ENCODE results near the gene SLC25A23. TPM values are rescaled to one million over a fixed set of nuclear protein-coding genes. Genes with fewer than 3 reads are reported as not detected.

SLC25A23 gene
- polyA plus RNA-seq, 2 of the 4 experiments (the other 2 are of a cell fraction), result 3.3 to 18.2 TPM

DNA sequence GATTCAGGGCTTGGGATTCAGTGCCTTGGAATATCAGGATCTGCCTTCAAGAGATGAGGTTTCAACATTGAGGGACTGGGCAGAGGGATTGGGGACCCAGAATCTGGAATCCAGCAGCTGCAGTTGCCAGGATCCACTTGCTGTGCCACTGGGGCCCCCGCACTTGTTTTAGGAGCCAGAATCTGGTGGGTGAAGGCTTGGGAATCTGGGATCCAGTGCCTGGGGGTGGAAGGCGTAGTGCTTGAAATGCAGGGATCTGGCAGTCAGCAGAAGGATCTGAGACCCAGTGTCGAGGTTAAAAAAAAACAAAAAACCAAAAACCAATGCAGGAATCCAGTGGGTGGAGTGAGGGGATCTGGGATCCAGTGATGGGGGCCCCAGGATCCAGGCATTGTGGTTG, 18.7 kb downstream of the SLC25A23 start:
- TF ChIP-seq ZSCAN20 (CRISPR knock-in tag; IDR thresholded peaks at IDR 0.05) (no peak), EP300 (IDR thresholded peaks at IDR 0.05) (no peak), HEYL (CRISPR knock-in tag; IDR thresholded peaks at IDR 0.05) (no peak), ZFP36 (IDR thresholded peaks at IDR 0.05; ENCODE audit: borderline replicate concordance, partially characterized antibody) (no peak), HOXA7 (CRISPR knock-in tag; IDR thresholded peaks at IDR 0.05) (no peak), KDM1A (IDR thresholded peaks at IDR 0.05; ENCODE audit: low read depth) (no peak), NR3C1 (IDR thresholded peaks at IDR 0.05) (no peak), CHD2 (IDR thresholded peaks at IDR 0.05; ENCODE audit: low read length, partially characterized antibody) (no peak), MAZ (IDR thresholded peaks at IDR 0.05; ENCODE audit: borderline replicate concordance, low read depth, low read length) (no peak), RNF2 (IDR thresholded peaks at IDR 0.05; ENCODE audit: borderline replicate concordance, low read depth) (no peak)
- TF ChIP-seq, protein P1, sequence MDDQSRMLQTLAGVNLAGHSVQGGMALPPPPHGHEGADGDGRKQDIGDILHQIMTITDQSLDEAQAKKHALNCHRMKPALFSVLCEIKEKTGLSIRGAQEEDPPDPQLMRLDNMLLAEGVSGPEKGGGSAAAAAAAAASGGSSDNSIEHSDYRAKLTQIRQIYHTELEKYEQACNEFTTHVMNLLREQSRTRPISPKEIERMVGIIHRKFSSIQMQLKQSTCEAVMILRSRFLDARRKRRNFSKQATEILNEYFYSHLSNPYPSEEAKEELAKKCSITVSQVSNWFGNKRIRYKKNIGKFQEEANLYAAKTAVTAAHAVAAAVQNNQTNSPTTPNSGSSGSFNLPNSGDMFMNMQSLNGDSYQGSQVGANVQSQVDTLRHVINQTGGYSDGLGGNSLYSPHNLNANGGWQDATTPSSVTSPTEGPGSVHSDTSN (IDR thresholded peaks at IDR 0.05), result no peak
- TF ChIP-seq, protein P2, sequence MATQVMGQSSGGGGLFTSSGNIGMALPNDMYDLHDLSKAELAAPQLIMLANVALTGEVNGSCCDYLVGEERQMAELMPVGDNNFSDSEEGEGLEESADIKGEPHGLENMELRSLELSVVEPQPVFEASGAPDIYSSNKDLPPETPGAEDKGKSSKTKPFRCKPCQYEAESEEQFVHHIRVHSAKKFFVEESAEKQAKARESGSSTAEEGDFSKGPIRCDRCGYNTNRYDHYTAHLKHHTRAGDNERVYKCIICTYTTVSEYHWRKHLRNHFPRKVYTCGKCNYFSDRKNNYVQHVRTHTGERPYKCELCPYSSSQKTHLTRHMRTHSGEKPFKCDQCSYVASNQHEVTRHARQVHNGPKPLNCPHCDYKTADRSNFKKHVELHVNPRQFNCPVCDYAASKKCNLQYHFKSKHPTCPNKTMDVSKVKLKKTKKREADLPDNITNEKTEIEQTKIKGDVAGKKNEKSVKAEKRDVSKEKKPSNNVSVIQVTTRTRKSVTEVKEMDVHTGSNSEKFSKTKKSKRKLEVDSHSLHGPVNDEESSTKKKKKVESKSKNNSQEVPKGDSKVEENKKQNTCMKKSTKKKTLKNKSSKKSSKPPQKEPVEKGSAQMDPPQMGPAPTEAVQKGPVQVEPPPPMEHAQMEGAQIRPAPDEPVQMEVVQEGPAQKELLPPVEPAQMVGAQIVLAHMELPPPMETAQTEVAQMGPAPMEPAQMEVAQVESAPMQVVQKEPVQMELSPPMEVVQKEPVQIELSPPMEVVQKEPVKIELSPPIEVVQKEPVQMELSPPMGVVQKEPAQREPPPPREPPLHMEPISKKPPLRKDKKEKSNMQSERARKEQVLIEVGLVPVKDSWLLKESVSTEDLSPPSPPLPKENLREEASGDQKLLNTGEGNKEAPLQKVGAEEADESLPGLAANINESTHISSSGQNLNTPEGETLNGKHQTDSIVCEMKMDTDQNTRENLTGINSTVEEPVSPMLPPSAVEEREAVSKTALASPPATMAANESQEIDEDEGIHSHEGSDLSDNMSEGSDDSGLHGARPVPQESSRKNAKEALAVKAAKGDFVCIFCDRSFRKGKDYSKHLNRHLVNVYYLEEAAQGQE (IDR thresholded peaks at IDR 0.05), result no peak
- DNase-seq (ENCODE audit: low read depth in 1 of 2, low spot score in 1 of 2) (no peak), FAIRE-seq (no peak), ATAC-seq (no peak)
- Histone ChIP-seq H3K4me1 (no peaks in the 10 kb centered on the region), H3K4me2 (no peak overlapping the region), H3K4me3 (no peak overlapping the region), H3K27ac (no peak overlapping the region), H3K9me3 (no peaks in the 10 kb centered on the region)
- CTCF ChIA-PET, result no interaction called here
- POLR2A ChIA-PET, result no interaction called here
- 74% methylated on average over 3 of the region's 3 CpGs for WGBS (ENCODE audit: missing lambda C conversion rate)

DNA sequence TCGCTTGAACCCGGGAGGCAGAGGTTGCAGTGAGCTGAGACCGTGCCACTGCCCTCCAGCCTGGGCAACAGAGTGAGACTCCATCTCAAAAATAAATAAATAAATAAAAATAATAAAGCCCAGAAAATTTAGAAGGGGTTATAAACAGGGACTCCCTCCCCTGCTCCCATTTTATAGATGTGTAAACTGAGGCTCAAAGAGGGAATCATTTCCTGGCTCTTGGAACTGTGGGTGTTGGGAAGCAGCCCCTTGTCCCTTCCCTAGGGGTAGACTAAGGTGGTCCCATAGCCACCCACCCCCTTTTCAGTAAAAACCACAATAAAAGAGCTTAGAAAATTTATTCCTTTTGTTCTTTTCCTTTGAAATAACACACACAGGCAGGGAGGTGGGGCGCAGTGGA, 19.8 kb downstream of the SLC25A23 start:
- WGBS (ENCODE audit: missing lambda C conversion rate), result 77% methylated on average over 3 of the region's 4 CpGs
- ChIA-PET CTCF (interaction anchor here (0.6 kb wide), 1 partner anchor 38 kb away, joined by 4 read pairs; no protein-coding TSS in a partner anchor), POLR2A (no interaction called here)
- ATAC-seq, result no peak
- DNase-seq (ENCODE audit: low read depth in 1 of 2, low spot score in 1 of 2), result no peak
- Histone ChIP-seq H3K9me3 (no peaks in the 10 kb centered on the region), H3K4me1 (no peaks in the 10 kb centered on the region), H3K4me2 (no peak overlapping the region), H3K4me3 (no peak overlapping the region), H3K27ac (no peak overlapping the region)
- no peak for FAIRE-seq
- TF ChIP-seq HOXB5 (CRISPR knock-in tag; IDR thresholded peaks at IDR 0.05) (no peak), RCOR1 (IDR thresholded peaks at IDR 0.05; ENCODE audit: low read depth, low read length) (no peak), JUN (IDR thresholded peaks at IDR 0.05) (no peak), CHD4 (IDR thresholded peaks at IDR 0.05; ENCODE audit: borderline replicate concordance) (no peak), CHD2 (IDR thresholded peaks at IDR 0.05; ENCODE audit: low read length, partially characterized antibody) (no peak), CBX2 (IDR thresholded peaks at IDR 0.05; ENCODE audit: borderline replicate concordance, low read depth) (no peak), RAD21 (conservative IDR thresholded peaks at IDR 0.05 in 1 of 2, IDR thresholded peaks at IDR 0.05 in 1 of 2) (no peak), GATA3 (IDR thresholded peaks at IDR 0.05; ENCODE audit: borderline replicate concordance) (no peak), FOXS1 (CRISPR knock-in tag; IDR thresholded peaks at IDR 0.05) (no peak), TFCP2L1 (CRISPR knock-in tag; IDR thresholded peaks at IDR 0.05) (no peak), HDAC2 (IDR thresholded peaks at IDR 0.05) (no peak)
- TF ChIP-seq, protein P1 (IDR thresholded peaks at IDR 0.05), result no peak
- TF ChIP-seq, protein P3, sequence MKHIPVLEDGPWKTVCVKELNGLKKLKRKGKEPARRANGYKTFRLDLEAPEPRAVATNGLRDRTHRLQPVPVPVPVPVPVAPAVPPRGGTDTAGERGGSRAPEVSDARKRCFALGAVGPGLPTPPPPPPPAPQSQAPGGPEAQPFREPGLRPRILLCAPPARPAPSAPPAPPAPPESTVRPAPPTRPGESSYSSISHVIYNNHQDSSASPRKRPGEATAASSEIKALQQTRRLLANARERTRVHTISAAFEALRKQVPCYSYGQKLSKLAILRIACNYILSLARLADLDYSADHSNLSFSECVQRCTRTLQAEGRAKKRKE (CRISPR knock-in tag; IDR thresholded peaks at IDR 0.05; ENCODE audit: low read depth), result no peak
- TF ChIP-seq, protein P4, sequence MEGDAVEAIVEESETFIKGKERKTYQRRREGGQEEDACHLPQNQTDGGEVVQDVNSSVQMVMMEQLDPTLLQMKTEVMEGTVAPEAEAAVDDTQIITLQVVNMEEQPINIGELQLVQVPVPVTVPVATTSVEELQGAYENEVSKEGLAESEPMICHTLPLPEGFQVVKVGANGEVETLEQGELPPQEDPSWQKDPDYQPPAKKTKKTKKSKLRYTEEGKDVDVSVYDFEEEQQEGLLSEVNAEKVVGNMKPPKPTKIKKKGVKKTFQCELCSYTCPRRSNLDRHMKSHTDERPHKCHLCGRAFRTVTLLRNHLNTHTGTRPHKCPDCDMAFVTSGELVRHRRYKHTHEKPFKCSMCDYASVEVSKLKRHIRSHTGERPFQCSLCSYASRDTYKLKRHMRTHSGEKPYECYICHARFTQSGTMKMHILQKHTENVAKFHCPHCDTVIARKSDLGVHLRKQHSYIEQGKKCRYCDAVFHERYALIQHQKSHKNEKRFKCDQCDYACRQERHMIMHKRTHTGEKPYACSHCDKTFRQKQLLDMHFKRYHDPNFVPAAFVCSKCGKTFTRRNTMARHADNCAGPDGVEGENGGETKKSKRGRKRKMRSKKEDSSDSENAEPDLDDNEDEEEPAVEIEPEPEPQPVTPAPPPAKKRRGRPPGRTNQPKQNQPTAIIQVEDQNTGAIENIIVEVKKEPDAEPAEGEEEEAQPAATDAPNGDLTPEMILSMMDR (IDR thresholded peaks at IDR 0.05), result no peak
- TF ChIP-seq, protein P2 (IDR thresholded peaks at IDR 0.05), result no peak
